HL-60 (cell line): ENCODE measurements around the gene F13B.
"Not testable (repeated sequence)": the region's sequence is repeated elsewhere in the genome, so short reads cannot be mapped to it uniquely, and the experiment has no call there.

Experiments used
- DNase-seq, 2 experiments: peaks; one replicate each; pipeline ENCODE4 v3.0.0-alpha.2; 2010 to 2020; ENCODE audit warnings: low read depth in 1 of 2, low spot score in 1 of 2
- H3K27ac ChIP-seq: fragments of 250-450 bp; sonication (Bioruptor Pico); replicated peaks from 2 replicates; pipeline ENCODE4 v1.5.1; 2020; ENCODE audit warnings: mild to moderate bottlenecking, moderate library complexity
- H3K27me3 ChIP-seq: fragments of 250-450 bp; sonication (Bioruptor Pico); 2 replicates; pipeline ENCODE4 v1.5.1; 2021; ENCODE audit warnings: mild to moderate bottlenecking, moderate library complexity; ENCODE audit not compliant: insufficient read depth, poor library complexity, severe bottlenecking
- H3K4me3 ChIP-seq: replicated peaks from 2 replicates; pipeline ENCODE4 v1.5.1; 2011; ENCODE audit warnings: mild to moderate bottlenecking, control low read depth, low read length; ENCODE audit not compliant: insufficient read depth

The F13B gene

DNA sequence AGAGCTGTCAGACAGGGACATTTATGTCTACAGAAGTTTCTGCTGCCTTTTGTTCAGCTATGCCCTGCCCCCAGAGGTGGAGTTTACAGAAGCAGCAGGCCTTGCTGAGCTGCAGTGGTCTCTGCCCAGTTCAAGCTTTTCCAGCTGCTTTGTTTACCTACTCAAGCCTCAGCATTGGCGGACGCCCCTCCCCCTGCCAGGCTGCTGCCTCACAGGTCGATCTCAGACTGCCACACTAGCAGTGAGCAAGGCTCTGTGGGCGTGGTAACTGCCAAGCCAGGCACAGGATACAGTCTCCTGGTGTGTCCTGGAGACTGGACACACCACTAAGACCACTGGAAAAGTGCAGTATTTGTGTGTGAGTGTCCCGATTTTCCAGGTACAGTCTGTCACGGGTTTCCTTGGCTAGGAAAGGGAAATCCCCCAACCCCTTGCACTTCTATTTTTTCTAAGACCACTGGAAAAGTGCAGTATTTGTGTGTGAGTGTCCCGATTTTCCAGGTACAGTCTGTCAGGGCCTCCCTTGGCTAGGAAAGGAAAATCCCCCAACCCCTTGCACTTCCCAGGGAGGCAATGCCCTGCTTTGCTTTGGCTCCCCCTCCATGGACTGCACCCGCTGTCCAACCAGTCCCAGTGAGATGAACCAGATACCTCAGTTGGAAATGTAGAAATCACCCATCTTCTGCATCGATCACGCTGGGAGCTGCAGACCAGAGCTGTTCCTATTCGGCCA is 75.0 kb downstream of the F13B start:
- not testable (repeated sequence) for DNase-seq, H3K27me3 ChIP-seq, H3K27ac ChIP-seq, H3K4me3 ChIP-seq
